Measurements from ENCODE around the gene MOB2. TPM values are rescaled to one million over a fixed set of nuclear protein-coding genes. Genes with fewer than 3 reads are reported as not detected.
A peak's percentile ranks its signal among the peaks of the same experiment; 100 is the strongest.

MOB2 gene
- total RNA-seq, result 50.4 TPM
- long read RNA-seq, transcript MOB2-202 (5 exons, 795 nt), result major isoform, 5 of 89 reads
- long read RNA-seq, partial matches to known transcripts, result 54 of 89 reads
- long read RNA-seq, other reads (novel, unspliced or antisense), result 23 of 89 reads

- TF ChIP-seq CTCF (IDR thresholded peaks at IDR 0.05), result no peak
- intact Hi-C loops (cut with DNase I), result no loop called here
- H3K4me1 ChIP-seq, result peaks cover 80% of the 10 kb centered on the region
- peak within 1 kb of the TSS; percentile 41 for H3K27ac ChIP-seq
- no peaks in the 10 kb centered on the region for H3K9me3 ChIP-seq
- no peaks in the 10 kb centered on the region for H3K27me3 ChIP-seq (ENCODE audit: low read depth)
- ATAC-seq (peak; percentile 70 to 71), DNase-seq (peak; percentile 63)
- H3K4me3 ChIP-seq, result peak within 1 kb of the TSS; percentile 39
- H3K36me3 ChIP-seq, result peaks cover 12% of the 10 kb centered on the region
These were observed at the start of gene MOB2 for GRCh38 chr11:1486054-1486825. MOB2 (minus strand) TSS chr11:1486779; CDS start chr11:1486556, 223 bp downstream.

- DNase-seq, result no peak
- H3K4me1 ChIP-seq, result peaks cover 70% of the 10 kb centered on the region
- H3K9me3 ChIP-seq, result no peaks in the 10 kb centered on the region
- no peak overlapping the region for H3K4me3 ChIP-seq
- intact Hi-C loops (cut with DNase I), result no loop called here
- H3K27ac ChIP-seq, result no peak overlapping the region
- no peak for ATAC-seq
- H3K27me3 ChIP-seq (ENCODE audit: low read depth), result no peaks in the 10 kb centered on the region
- no peak for TF ChIP-seq CTCF (IDR thresholded peaks at IDR 0.05)
- H3K36me3 ChIP-seq, result peaks cover 42% of the 10 kb centered on the region
These were observed 48.1 kb upstream of the MOB2 start for GRCh38 chr11:1534682-1535081.

- no peak overlapping the region for H3K27ac ChIP-seq
- H3K27me3 ChIP-seq (ENCODE audit: low read depth), result no peaks in the 10 kb centered on the region
- no peak for ATAC-seq
These were observed 47.6 kb upstream of the MOB2 start for GRCh38 chr11:1534171-1534570.

GRCh38 chr11:1533342-1533725 is 46.8 kb upstream of the MOB2 start:
- Histone ChIP-seq H3K27ac (peak overlapping the region; percentile 72), H3K9me3 (no peaks in the 10 kb centered on the region), H3K27me3 (ENCODE audit: low read depth) (no peaks in the 10 kb centered on the region), H3K4me1 (peaks cover 76% of the 10 kb centered on the region), H3K36me3 (peaks cover 42% of the 10 kb centered on the region), H3K4me3 (no peak overlapping the region)
- no peak for ATAC-seq
- intact Hi-C loops (cut with DNase I), result no loop called here
- TF ChIP-seq CTCF (IDR thresholded peaks at IDR 0.05), result no peak
- DNase-seq, result no peak

More at GRCh38 chr11:1534171-1534570, 47.6 kb upstream of the MOB2 start:
- Histone ChIP-seq H3K4me3 (no peak overlapping the region), H3K9me3 (no peaks in the 10 kb centered on the region), H3K4me1 (peaks cover 70% of the 10 kb centered on the region), H3K36me3 (peaks cover 42% of the 10 kb centered on the region)
- no peak for TF ChIP-seq CTCF (IDR thresholded peaks at IDR 0.05)
- no peak for DNase-seq
- intact Hi-C loops (cut with DNase I), result no loop called here

- Histone ChIP-seq H3K9me3 (no peaks in the 10 kb centered on the region), H3K27ac (no peak overlapping the region), H3K27me3 (ENCODE audit: low read depth) (no peaks in the 10 kb centered on the region), H3K4me1 (peaks cover 76% of the 10 kb centered on the region), H3K4me3 (no peak overlapping the region), H3K36me3 (peaks cover 42% of the 10 kb centered on the region)
- DNase-seq (no peak), ATAC-seq (peak; percentile 11 to 23)
- intact Hi-C loops (cut with DNase I), result no loop called here
- TF ChIP-seq CTCF (IDR thresholded peaks at IDR 0.05), result no peak
These were observed 46.2 kb upstream of the MOB2 start for GRCh38 chr11:1532606-1533341.

Measured in lower lobe of right lung (tissue), 2 donors.